Stimulated activated CD8-positive, alpha-beta memory T cell treated with anti-CD3 and anti-CD28 coated beads, Interleukin-4, amount 100 ng/mL, for 1 hour (primary cell): ENCODE measurements around the gene RNF213.

ENCODE experiments used
- DNase-seq, 2 donors: peaks; one replicate each; pipeline ENCODE4 v3.0.0-alpha.2; 2020; ENCODE audit warnings: low read depth in 2 of 2, low spot score in 1 of 2

The RNF213 gene

DNA sequence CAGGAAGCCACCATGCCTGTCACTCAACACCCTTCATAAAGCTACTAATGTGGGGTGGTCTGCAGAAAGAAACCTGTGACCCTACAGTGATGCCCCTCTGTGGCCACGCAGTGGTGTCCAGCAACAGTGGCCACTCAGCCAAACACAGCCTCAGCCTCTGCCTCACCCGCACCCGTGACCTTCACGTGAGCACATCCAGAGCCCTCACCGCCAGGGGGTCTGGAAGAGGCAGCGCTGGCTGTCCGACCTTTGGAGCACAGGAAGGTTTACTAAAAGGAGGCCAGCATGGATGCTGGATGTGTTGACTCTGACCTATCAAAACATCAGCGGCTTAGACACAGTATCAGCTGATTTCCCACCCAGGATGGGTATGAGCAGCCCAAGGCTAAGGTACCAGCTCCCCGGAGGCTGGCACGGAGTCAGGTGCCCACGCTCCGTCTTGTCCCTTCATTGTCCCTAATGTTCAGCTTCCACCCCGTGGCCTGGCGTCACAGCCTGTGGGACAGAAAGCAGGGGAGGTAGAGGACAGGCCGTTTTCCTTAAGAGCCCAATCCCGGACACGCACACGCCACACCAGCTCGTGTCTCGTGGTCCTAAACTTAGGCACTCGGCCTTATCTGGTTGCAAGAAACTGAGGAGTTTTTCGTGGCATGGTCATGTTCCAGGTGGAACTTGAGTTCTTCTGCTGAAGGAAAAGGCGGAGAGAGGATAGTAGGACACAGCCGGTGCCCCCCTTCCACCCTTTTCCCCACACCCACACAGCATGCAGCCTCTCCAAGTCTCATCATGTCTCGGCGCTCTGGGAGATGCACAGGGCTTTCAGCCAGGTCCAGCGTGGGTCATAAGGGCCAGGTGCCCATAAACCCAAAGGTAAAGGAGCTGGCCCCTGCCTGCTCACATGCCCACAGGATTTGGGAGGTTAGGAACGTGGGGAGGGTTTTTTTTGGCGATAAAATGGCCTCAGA is 104.6 kb downstream of the RNF213 start:
- DNase-seq: no peak

DNA sequence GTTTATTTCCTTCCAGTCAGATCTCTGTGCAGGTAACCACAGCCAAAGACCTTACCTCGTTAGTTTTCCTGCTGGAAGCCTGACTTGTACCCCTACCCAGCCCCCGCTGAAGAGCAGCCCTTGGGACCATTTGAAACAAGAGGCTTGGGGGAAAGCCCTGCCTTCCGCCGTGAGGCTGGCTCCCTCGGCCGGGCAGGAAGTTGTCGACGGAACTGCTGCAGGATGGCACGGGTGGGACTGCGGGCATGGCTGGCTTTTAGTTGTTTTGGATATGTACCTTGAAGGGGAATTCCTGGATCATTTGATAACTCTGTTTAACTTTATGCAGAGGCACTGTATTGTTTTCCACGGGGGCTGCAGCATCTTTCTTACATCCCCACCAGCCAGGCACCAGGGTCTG is 105.3 kb downstream of the RNF213 start:
- DNase-seq: no peak

DNA sequence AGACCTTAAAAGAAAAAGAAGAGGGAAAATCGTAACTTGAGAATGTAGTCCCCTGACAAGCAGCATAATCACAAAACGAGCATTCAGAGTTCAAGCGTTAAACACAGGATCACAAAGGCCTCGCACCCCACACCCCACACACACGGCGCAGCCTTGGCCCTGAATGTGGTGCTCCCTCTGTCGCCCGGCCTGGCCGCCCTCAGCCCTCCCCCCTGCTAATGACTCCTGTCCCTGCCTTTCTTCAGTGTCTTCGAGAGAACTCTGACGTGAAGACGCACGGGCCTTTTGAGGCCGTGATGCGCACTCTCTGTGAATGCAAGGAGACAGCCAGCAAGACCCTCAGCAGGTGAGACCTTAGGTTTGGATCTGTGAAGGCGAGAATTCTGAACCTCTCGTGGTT is 106.9 kb downstream of the RNF213 start:
- no peak for DNase-seq

DNA sequence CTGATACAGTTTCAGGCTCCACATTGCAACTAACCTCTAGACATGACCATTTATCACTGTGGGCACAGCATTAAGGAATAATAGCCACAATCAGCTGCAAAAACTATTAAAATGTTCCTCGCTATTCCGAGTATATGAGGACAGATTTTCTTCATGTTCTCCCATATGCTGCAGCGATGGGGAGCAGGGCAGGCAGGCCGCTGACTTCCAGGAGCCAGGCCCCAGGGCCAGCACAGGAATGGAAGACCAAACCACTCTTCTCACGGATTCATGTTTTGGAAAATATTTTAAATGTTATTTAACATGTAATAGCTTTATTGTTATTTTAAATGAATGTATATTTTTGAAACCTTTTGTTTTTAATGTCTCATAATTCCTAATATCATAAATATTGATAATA is 110.5 kb downstream of the RNF213 start:
- no peak for DNase-seq

DNA sequence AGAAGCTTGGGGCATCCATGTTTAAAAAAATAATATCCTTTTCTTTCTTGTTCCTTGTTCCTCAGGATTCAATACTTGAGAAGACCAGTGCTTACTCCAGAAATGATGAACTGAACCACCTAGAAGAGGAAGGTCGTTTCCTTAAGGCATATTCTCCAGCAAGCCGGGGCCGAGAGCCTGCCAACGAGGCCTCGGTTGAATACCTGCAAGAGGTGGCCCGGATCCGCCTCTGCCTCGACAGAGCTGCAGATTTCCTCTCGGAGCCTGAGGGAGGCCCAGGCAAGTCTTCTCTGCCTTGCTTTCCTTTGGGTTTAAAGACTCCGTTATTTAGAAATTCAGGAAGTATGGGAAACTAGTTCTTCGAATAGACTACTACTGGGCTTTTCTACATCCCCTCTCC is 111.8 kb downstream of the RNF213 start:
- no peak for DNase-seq

DNA sequence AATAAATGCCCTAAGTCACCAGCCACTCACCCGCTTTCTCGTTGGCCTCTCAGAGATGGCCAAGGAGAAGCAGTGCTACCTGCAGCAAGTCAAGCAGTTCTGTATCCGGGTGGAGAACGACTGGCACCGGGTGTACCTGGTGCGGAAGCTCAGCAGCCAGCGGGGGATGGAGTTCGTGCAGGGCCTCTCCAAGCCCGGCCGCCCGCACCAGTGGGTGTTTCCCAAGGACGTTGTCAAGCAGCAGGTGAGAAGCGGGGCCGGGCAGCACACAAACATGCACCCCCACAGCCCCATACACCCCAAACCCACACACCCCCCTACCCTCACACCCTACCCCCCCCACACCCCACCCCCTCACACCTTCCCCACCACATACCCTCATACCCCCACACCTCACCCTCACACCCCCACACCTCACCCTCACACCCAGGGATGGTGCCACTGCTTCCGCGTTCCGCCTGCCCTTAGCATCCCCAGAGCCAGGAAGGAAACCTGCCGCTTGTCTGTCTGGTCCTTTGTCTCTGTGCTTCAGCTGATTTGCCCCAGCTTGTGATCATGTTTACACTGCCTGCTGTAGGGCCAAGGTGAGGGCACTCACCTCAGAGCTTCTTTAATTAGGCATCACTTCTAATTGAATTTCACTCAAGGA is 112.4 kb downstream of the RNF213 start:
- no peak for DNase-seq

DNA sequence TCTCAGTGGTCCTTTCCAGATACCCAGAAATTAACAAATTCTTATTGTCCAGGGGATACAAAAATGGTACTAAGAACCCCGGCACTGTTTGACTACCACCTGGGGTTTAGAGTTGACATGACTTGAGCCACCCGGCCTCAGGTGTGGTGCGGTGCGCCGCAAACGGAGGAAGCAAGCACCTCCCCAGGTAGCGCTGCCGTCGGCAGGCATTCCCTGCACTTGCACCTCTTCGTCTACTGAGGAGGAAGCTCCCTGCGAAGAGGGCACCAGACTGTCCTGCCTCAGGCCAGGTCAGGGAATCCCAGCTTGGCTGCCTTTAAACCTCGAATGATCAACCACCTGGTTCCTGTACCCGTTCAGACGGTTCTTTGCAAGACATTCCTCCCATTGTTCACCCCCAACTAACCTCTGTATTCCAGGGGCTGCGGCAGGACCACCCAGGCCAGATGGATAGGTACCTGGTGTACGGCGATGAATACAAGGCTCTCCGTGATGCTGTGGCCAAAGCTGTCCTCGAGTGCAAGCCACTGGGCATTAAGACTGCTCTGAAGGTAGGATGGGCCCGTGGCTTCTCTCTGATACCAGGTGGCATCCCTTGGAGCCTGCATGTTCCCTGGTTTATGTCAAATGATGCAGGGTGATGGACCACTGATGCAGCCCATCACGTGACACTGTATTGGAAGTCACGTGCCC is 113.5 kb downstream of the RNF213 start:
- no peak for DNase-seq

DNA sequence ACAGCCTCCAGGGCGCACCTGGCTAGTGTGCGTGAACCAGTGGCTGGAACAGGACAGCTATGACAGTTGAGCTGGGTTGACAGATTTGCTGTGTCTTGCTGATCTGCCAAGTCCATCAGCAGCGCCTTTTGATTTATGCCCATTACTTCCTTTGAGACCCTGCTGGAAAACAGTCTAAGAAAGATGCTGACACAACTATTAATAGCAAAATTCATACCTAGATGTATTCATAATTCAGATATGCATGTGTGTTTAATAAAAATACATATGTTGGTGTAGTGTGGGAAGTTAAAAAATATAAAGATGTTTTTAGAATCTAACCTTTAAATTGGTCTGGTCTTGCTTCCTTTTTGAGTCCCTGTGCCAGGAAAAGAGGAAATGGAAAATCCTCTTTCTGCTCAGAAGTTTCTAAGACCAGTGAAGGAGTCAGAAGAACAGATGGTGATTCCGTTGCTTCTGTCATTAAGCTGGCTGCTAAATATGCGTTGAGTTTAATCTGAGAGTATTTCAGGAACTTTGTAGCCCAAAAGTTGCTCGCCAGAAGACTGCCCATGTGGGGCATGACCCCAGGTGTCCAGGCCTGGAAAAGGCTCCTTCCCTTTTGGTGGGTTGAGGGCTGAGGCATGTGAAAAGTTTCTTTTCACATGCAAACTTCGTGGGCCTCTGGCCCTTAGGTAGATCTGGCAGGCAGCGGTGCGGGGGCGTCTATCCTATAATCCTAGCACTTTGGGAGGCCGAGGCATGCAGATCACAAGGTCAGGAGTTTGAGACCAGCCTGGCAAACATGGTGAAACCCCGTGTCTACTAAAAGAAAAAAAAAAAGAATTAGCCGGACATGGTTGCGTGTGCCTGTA is 114.3 kb downstream of the RNF213 start:
- DNase-seq: no peak

DNA sequence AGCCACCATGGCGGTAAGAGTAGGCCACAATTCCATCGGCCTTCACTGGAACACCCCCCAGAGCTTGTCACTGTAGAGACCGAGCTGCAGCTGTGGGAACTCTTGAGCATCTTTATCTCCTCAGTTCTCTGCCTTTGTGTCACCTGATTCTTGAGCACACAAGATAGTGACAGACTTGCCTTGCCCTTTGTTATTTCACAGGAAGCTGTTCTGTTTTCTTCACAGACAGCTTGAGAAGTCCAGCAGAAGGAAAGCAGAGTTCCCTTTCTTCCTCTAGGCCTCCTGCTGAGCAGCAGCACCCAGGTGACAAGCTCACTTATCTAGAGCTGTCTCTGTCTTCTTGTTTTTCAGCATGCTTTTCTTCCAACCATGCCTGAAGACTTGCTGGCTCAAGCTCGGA is 115.9 kb downstream of the RNF213 start:
- no peak for DNase-seq

DNA sequence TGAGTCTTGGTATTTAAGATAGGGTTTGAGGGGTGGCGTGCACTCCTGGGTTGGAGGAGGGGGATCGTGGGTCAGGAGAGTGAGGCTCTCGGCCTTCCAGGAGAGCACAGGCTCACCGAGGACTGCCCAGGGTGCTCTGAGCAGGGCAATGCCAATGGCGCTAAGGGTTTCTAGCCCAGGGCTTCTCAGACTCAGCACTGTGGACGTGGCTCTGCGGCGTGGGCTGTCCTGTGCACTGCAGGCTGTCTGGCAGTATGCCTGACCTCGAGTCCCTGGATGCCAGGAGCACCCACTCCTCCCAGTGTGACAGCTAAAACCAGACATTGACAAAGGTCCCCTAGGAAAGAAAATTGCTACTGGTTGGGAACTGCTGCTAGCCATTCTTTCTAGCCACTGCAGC is 117.1 kb downstream of the RNF213 start:
- DNase-seq: no peak

DNA sequence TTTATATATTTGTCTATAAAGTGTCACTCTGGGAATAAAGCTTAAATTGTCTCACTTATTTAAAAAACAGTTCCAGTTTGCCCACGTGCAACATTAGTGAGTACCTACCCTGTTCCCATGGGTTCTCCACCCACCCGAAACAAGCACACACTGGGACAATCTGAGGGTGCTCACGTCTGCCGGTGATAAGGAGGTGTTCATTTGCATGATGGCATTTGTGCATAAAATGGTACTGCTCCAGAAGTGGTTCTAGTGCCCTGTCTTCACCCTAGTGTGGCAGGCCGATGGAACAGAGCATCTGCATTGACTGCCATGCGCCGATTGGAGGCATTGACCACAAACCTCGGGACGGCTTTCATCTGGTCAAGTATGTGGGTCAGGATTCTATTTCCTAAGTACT is 118.7 kb downstream of the RNF213 start:
- DNase-seq: no peak

DNA sequence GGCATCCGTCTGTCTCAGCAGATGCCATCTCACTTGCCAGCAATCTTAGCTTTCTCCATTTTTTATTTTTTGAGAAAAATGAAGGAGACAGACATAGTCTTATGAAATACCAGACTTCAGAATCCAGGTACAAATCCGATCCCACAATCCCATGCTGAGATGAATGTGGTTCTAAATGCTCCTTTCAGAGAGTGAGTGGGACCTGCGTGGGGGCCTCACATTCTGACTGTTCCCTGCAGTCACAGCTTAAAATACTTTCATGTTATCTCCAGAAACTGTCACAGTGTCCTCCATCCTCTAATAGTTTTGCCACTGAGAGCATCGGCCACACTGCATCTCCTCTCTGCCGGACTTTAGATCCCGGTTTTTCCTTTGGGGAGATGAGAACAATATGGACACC is 119.4 kb downstream of the RNF213 start:
- DNase-seq: no peak

DNA sequence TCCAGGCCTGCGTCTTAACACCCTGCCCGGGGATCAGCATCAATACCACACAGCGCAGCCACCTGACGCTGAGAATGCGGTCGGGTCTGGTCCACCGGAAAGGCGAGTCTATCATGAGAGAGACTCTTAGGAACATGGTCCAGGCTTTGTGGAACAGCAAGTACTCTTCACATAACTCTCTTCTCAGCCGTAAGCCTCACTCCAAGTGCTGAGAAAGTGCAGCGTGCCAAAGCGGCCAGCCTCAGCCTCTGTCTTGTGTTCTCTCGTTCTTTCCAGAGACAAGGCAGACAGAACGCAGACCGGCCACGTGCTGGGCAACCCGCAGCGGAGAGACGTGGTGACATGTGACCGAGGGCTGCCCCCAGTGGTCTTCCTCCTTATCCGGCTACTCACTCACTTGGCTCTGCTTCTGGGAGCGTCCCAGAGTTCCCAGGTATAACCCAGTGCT is 119.9 kb downstream of the RNF213 start:
- no peak for DNase-seq

DNA sequence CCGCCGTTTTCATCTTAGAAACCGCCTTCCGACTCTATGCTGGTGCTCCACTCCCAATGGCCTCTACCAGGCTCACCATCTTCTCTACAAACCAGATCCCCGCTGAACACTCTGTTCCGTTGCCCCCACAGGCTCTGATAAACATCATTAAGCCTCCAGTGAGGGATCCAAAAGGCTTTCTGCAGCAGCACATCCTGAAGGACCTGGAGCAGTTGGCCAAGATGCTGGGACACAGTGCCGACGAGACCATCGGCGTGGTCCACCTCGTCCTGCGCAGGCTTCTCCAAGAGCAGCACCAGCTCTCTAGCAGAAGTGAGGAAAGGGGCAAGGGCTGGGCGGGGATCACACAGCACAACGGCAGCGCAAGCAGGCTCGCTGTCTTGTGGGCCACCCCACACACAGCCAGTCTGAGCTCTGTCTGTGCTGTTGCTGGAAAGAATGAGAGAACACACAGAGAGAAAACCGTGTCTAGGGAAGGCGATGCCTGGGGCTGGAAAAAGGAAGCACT is 120.8 kb downstream of the RNF213 start:
- no peak for DNase-seq

DNA sequence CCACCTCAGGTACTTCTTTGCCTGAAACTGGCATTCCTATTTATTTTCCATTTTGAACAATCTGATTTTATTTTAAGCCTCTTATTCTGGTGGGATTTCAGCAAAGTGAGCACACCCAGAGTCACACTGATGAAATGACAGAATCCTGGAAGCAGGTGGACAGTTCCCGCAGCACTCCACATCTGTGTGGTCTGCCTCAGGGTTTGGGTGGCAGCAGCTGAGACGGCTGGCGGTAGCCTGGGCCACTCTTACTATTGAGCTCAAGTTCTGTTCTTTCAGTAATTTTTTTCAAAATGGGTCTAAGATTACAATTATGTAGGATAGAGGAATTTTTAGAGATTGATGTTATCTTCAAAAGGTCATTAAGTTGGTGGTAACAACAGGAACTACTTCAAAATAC is 121.8 kb downstream of the RNF213 start:
- no peak for DNase-seq

DNA sequence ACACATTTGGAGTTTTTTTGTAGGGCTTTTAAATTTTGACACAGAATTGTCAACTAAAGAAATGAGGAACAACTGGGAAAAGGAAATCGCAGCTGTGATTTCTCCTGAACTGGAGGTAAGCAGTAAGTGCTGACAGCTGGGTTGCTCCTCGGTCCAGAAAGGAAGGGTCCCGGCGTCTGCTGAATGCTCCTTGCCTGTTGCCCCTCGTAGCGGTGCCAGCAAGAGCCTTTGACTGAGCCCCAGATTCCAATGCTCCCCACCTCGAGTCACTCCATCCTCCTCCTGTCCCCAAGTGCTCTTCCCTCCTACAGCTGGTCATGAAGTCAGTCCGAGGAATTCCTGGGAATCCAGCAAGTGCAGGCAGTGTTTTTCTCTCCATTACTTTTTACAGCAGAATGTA is 122.3 kb downstream of the RNF213 start:
- no peak for DNase-seq

DNA sequence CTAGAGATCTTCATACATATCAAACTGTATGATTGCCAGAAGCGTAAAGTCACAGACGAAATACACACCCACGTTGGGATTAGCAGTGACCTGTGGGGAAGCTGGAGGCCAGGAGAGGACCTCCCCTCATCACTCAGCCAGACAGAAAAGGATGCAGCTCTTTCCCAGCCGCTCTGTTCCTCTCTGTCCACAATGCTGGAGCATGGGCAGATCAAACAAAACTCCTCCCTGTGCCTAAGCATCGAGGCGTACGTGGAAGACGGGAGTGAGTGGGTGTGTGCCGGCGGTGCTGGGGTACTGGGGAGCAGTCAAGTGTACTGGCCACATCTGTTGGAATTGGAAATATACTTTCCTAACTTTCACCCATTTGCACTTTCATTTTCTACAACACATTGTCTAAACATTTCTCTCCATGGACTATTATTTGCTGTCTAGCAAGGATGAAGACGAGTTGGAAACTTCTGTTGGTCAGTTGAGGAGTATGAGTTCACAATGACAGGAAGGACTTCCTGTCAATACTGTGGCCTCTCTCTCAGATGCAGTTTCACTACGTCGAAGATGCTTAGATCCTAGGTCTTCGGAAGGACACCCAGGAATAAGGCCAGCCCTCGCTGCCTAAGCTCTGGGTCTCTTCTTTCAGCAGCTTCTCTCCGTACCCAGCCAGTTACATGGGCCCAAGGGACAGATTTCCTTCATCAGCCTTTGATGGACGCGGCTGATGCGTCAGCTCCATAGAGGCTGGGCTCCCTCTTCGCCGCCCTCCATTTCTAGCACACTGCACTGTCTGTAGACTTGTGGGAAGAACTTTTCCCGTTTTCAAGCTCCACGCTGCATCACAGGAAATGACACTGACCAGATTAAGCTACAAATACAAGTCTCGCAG is 123.7 kb downstream of the RNF213 start:
- no peak for DNase-seq

DNA sequence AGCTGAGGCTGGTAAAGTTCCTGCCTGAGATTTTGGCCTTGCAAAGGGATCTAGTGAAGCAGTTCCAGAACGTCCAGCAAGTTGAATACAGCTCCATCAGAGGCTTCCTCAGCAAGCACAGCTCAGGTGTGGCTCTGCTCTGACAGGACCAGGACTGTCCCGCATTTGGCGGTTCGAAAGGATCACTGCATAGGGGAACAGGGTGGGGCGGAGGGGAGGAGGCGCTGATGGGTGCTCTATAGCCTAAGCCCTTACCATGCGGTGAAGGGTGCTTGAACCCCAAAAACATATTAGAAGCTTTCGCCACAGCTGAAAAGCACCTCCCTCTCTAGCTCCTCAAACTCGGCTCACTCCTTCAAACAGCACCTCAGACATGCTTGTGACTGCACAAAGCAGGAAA is 124.4 kb downstream of the RNF213 start:
- DNase-seq: no peak

DNA sequence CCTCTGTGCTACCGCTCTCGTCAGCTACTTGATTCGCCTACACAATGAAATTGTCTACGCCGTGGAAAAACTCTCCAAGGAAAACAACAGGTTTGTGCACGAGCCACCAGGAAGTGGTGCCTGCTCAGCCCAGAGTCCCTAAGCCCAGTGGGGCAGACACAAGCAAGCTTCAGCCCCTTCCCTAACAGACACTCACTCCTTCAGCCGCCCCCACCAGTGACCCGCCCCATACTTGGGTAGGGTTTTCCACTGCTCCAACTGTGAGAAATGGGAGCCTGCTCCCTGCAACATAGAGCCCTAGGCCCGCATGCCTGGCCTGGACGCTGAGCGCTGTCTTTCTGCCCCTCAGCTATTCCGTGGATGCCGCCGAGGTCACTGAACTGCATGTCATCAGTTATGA is 125.7 kb downstream of the RNF213 start:
- DNase-seq: no peak

DNA sequence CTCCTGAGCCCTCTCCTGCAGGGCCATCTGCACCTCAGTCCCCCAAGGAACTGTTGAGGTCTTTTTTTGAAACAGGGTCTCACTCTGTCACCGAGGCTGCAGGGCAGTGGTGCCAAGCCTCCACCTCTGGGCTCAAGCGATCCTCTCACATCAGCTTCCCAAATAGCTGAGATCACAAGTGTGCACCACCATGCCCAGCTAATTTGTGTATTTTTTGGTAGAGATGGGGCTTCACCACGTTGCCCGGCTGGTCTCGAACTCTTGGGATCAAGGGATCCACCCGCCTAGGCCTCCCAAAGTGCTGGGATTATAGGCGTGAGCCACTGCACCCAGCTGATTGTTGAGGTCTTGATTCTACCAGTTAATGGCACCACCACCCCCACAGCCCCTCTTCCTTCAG is 126.4 kb downstream of the RNF213 start:
- no peak for DNase-seq
